Neural cell (in vitro differentiated cells): ENCODE measurements around the gene COMMD4. TPM values are rescaled to one million over a fixed set of nuclear protein-coding genes. Genes with fewer than 3 reads are reported as not detected.
A peak's percentile ranks its signal among the peaks of the same experiment; 100 is the strongest.
"Not testable (repeated sequence)": the region's sequence is repeated elsewhere in the genome, so short reads cannot be mapped to it uniquely, and the experiment has no call there.

Experiments
- H2AFZ ChIP-seq: fragments of 200-600, 300-800 bp; sonication (generic), shearing (Covaris generic); 2 replicates; pipeline ENCODE4 v1.6.0; 2014; ENCODE audit warnings: low read depth, mild to moderate bottlenecking, antibody characterized with exemption, low read length, moderate library complexity
- H3F3A ChIP-seq: fragments of 200-600 bp; shearing (Covaris generic); 2 replicates; pipeline ENCODE4 v1.6.1; 2016; ENCODE audit warnings: mild to moderate bottlenecking, moderate library complexity, mixed read lengths, antibody characterized with exemption, low read length; ENCODE audit not compliant: insufficient read depth, poor library complexity, severe bottlenecking
- H3K27ac ChIP-seq: fragments of 200-600, 300-800 bp; sonication (generic), shearing (Covaris generic); 2 replicates; pipeline ENCODE4 v1.5.1; 2014; ENCODE audit warnings: mild to moderate bottlenecking, low read length, moderate library complexity
- H3K27me3 ChIP-seq: fragments of 300-800, 200-600 bp; sonication (generic), shearing (Covaris generic); 2 replicates; pipeline ENCODE4 v1.6.0; 2014; ENCODE audit warnings: mild to moderate bottlenecking, low read depth, low read length, moderate library complexity; ENCODE audit not compliant: insufficient read depth
- H3K36me3 ChIP-seq: fragments of 300-800, 200-600 bp; sonication (generic), shearing (Covaris generic); 2 replicates; pipeline ENCODE4 v1.5.1; 2014; ENCODE audit warnings: mild to moderate bottlenecking, antibody characterized with exemption, low read length, moderate library complexity; ENCODE audit not compliant: insufficient read depth
- H3K4me2 ChIP-seq: fragments of 300-800, 200-600 bp; sonication (generic), shearing (Covaris generic); 2 replicates; pipeline ENCODE4 v1.6.0; 2014; ENCODE audit warnings: mild to moderate bottlenecking, low read length
- H3K4me3 ChIP-seq: fragments of 300-800, 200-600 bp; sonication (generic), shearing (Covaris generic); 2 replicates; pipeline ENCODE4 v1.5.1; 2014; ENCODE audit warnings: mild to moderate bottlenecking, low read length, moderate library complexity
- H3K79me2 ChIP-seq: fragments of 200-600 bp; shearing (Covaris generic); replicated peaks from 2 replicates; pipeline ENCODE4 v1.6.0; 2014; ENCODE audit warnings: mild to moderate bottlenecking, low read length, moderate library complexity; ENCODE audit not compliant: insufficient read depth
- H3K9ac ChIP-seq: fragments of 300-800, 200-600 bp; sonication (generic), shearing (Covaris generic); 2 replicates; pipeline ENCODE4 v1.6.1; 2016; ENCODE audit warnings: mild to moderate bottlenecking, low read length, mixed read lengths
- H3K9me2 ChIP-seq: fragments of 200-600 bp; shearing (Covaris generic); 2 replicates; pipeline ENCODE4 v1.6.1; 2016; ENCODE audit warnings: mild to moderate bottlenecking, low read length, mixed read lengths; ENCODE audit not compliant: insufficient read depth
- H3K9me3 ChIP-seq: fragments of 200-600, 300-800 bp; sonication (generic), shearing (Covaris generic); 2 replicates; pipeline ENCODE4 v1.6.1; 2016; ENCODE audit warnings: mild to moderate bottlenecking, mixed run types, low read length, moderate library complexity, mixed read lengths
- H4K20me1 ChIP-seq: fragments of 200-600 bp; shearing (Covaris generic); 2 replicates; pipeline ENCODE4 v1.6.1; 2016; ENCODE audit warnings: mild to moderate bottlenecking, mixed run types; ENCODE audit not compliant: insufficient read depth
- CTCF ChIP-seq: fragments of 450-650 bp; IDR thresholded peaks from 2 replicates; pipeline ENCODE4 v1.5.1; 2014; ENCODE audit warnings: antibody characterized with exemption, mild to moderate bottlenecking, moderate library complexity; ENCODE audit not compliant: poor library complexity, severe bottlenecking
- EP300 ChIP-seq: fragments of 450-650 bp; conservative IDR thresholded peaks from 2 replicates; pipeline ENCODE4 v1.6.1; 2014; ENCODE audit warnings: antibody characterized with exemption, mild to moderate bottlenecking, moderate library complexity; ENCODE audit not compliant: poor library complexity, severe bottlenecking
- EZH2 ChIP-seq: fragments of 200-600, 300-800 bp; shearing (Covaris generic), sonication (generic); IDR thresholded peaks from 2 replicates; pipeline ENCODE4 v1.6.1; 2014; ENCODE audit warnings: antibody characterized with exemption, low read length, borderline replicate concordance, mild to moderate bottlenecking; ENCODE audit not compliant: insufficient read depth, poor library complexity, severe bottlenecking
- MXI1 ChIP-seq: fragments of 450-650 bp; conservative IDR thresholded peaks from 2 replicates; pipeline ENCODE4 v1.6.1; 2014; ENCODE audit warnings: antibody characterized with exemption, mild to moderate bottlenecking; ENCODE audit not compliant: poor library complexity, severe bottlenecking
- POLR2AphosphoS5 ChIP-seq: IDR thresholded peaks from 2 replicates; pipeline ENCODE4 v1.6.1; 2012
- RAD21 ChIP-seq: fragments of 450-650 bp; conservative IDR thresholded peaks from 2 replicates; pipeline ENCODE4 v1.6.1; 2014; ENCODE audit warnings: antibody characterized with exemption, mild to moderate bottlenecking, moderate library complexity
- SMC3 ChIP-seq: fragments of 450-650 bp; conservative IDR thresholded peaks from 2 replicates; pipeline ENCODE4 v1.6.1; 2014; ENCODE audit warnings: antibody characterized with exemption, mild to moderate bottlenecking, moderate library complexity; ENCODE audit not compliant: poor library complexity
- TAF1 ChIP-seq: IDR thresholded peaks from 2 replicates; pipeline ENCODE4 v1.6.1; 2012; ENCODE audit warnings: low read depth
- polyA plus RNA-seq: library from polyadenylated mRNA; depleted of rRNA; stranded (reverse); fragments of >200 nt; gene quantifications from 2 replicates; pipeline ENCODE4 v1.2.3, GENCODE V29; 2014
- TF ChIP-seq, protein P1 (sequence below): IDR thresholded peaks from 2 replicates; pipeline ENCODE4 v1.6.1; 2012; ENCODE audit warnings: borderline replicate concordance

COMMD4 gene
- polyA plus RNA-seq, 1 donor from 2014 or later: 103 TPM

DNA sequence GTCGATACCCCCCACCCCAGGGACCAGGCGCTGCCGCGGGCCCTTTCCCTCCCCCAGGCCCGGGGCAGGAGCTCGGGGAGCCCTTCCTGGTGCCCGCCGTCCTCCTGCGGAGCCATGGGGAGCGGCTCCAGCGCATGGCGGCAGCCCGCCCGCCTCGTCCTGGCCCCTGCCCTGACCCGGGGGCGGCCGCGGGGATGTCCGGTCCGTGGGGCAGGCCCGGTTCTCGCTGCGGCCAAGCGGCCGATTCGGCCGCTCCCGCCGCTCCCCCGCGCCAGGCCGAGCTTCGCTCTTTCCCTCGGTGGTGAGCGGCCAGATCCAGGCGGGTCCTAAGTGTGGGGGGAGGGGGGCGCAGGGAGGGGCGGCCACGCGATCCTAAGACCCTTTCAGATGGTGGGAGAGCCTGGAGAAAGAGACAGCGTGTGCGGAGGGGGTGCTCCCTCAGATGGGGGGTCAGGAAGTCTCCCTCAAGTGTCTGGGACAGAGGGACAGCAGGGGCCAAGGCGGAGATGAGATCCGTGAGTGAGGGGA lies 12.2 kb downstream of the COMMD4 start:
- Histone ChIP-seq H3K9me3 (no peaks in the 10 kb centered on the region), H3K36me3 (no peaks in the 10 kb centered on the region), H3K27me3 (peaks cover 25% of the 10 kb centered on the region), H3K79me2 (no peaks in the 10 kb centered on the region), H3K4me3 (peak overlapping the region; percentile 81), H3K9me2 (no peaks in the 10 kb centered on the region), H3F3A (no peaks in the 10 kb centered on the region), H3K4me2 (peak overlapping the region; percentile 68), H3K9ac (peak overlapping the region; percentile 62), H3K27ac (no peak overlapping the region), H4K20me1 (no peaks in the 10 kb centered on the region), H2AFZ (peak overlapping the region; percentile 56)
- TF ChIP-seq MXI1: no peak
- TF ChIP-seq POLR2AphosphoS5: no peak
- TF ChIP-seq CTCF: no peak
- TF ChIP-seq EP300: no peak
- TF ChIP-seq SMC3: no peak
- no peak for TF ChIP-seq TAF1
- no peak for TF ChIP-seq RAD21
- TF ChIP-seq, protein P1, sequence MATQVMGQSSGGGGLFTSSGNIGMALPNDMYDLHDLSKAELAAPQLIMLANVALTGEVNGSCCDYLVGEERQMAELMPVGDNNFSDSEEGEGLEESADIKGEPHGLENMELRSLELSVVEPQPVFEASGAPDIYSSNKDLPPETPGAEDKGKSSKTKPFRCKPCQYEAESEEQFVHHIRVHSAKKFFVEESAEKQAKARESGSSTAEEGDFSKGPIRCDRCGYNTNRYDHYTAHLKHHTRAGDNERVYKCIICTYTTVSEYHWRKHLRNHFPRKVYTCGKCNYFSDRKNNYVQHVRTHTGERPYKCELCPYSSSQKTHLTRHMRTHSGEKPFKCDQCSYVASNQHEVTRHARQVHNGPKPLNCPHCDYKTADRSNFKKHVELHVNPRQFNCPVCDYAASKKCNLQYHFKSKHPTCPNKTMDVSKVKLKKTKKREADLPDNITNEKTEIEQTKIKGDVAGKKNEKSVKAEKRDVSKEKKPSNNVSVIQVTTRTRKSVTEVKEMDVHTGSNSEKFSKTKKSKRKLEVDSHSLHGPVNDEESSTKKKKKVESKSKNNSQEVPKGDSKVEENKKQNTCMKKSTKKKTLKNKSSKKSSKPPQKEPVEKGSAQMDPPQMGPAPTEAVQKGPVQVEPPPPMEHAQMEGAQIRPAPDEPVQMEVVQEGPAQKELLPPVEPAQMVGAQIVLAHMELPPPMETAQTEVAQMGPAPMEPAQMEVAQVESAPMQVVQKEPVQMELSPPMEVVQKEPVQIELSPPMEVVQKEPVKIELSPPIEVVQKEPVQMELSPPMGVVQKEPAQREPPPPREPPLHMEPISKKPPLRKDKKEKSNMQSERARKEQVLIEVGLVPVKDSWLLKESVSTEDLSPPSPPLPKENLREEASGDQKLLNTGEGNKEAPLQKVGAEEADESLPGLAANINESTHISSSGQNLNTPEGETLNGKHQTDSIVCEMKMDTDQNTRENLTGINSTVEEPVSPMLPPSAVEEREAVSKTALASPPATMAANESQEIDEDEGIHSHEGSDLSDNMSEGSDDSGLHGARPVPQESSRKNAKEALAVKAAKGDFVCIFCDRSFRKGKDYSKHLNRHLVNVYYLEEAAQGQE: no peak
- TF ChIP-seq EZH2: no peak

GRCh38 chr15:75348562-75349350 lies 12.9 kb downstream of the COMMD4 start:
- no peak overlapping the region for H3K27ac ChIP-seq
- peak overlapping the region; percentile 81 for H3K4me3 ChIP-seq
- H3F3A ChIP-seq: no peaks in the 10 kb centered on the region
- H3K9me3 ChIP-seq: no peaks in the 10 kb centered on the region
- no peaks in the 10 kb centered on the region for H3K79me2 ChIP-seq
- peak overlapping the region; percentile 62 for H3K9ac ChIP-seq
- TF ChIP-seq SMC3: no peak
- TF ChIP-seq RAD21: no peak
- no peak for TF ChIP-seq POLR2AphosphoS5
- no peak for TF ChIP-seq CTCF
- TF ChIP-seq, protein P1: no peak
- TF ChIP-seq EP300: no peak
- no peak for TF ChIP-seq MXI1
- no peak for TF ChIP-seq EZH2
- TF ChIP-seq TAF1: no peak
- H3K36me3 ChIP-seq: no peaks in the 10 kb centered on the region
- no peak overlapping the region for H2AFZ ChIP-seq
- H3K4me2 ChIP-seq: no peak overlapping the region
- no peaks in the 10 kb centered on the region for H3K9me2 ChIP-seq
- no peaks in the 10 kb centered on the region for H4K20me1 ChIP-seq
- H3K27me3 ChIP-seq: peaks cover 25% of the 10 kb centered on the region

DNA sequence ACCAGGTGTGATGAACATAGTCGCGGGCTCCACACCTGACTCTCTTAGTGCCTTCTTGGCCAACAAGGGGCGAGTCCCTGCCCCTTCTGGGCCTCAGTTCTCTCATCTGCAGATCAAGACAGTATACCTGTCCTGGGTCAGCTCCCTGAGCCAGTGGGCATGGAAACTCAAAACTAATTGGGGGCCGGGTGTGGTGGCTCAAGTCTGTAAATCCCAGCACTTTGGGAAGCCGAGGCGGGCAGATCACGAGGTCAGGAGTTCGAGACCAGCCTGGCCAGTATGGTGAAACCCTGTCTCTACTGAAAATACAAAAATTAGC lies 13.4 kb downstream of the COMMD4 start:
- H3K27ac ChIP-seq, H3K9me3 ChIP-seq, H3K9ac ChIP-seq, H4K20me1 ChIP-seq, H3K4me3 ChIP-seq, H3K9me2 ChIP-seq, H2AFZ ChIP-seq, H3F3A ChIP-seq, H3K79me2 ChIP-seq, H3K4me2 ChIP-seq, H3K36me3 ChIP-seq: not testable (repeated sequence)
- H3K27me3 ChIP-seq: peaks cover 25% of the 10 kb centered on the region
